PC-9 (cell line): ENCODE measurements around the gene HSF2. TPM values are rescaled to one million over a fixed set of nuclear protein-coding genes. Genes with fewer than 3 reads are reported as not detected.

Source experiments
- BruUV-seq: library from RNA; stranded (reverse); fragments of 400-500 nt; replicated peaks from 2 replicates; lab custom pipeline; 2021; lab: Mats Ljungman, UMichigan
- CTCF ChIA-PET: fragments of 300-600 bp; sonication (Branson Sonifier 250); formaldehyde crosslinking; loops from one replicate; lab custom pipeline; 2022; ENCODE audit warnings: antibody characterized with exemption; lab: Charles Lee
- POLR2A ChIA-PET: fragments of 300-600 bp; sonication (Branson Sonifier 250); formaldehyde crosslinking; loops from one replicate; lab custom pipeline; 2022; ENCODE audit warnings: antibody characterized with exemption; ENCODE audit not compliant: unreplicated experiment; lab: Charles Lee
- DNase-seq, 2 experiments: peaks; one replicate each; pipeline versions ENCODE4 v3.0.0 to v3.0.0-alpha.2; 2015 to 2022; ENCODE audit warnings: mixed read lengths in 1 of 2
- H2AFZ ChIP-seq: fragments of 200-600 bp; sonication (generic); 2 replicates; pipeline ENCODE4 v1.8.1; 2017; ENCODE audit warnings: antibody characterized with exemption
- H3F3A ChIP-seq: fragments of 200-600 bp; sonication (generic); 2 replicates; pipeline ENCODE4 v1.8.1; 2017; ENCODE audit warnings: antibody characterized with exemption, mild to moderate bottlenecking, low read depth; ENCODE audit not compliant: insufficient read depth
- H3K27ac ChIP-seq: fragments of 200-600 bp; sonication (generic); 2 replicates; pipeline ENCODE4 v1.6.1; 2016; ENCODE audit warnings: mixed run types
- H3K27me3 ChIP-seq: fragments of 200-600 bp; sonication (generic); 2 replicates; pipeline ENCODE4 v1.6.1; 2016; ENCODE audit warnings: low read depth, mixed run types; ENCODE audit not compliant: insufficient read depth
- H3K36me3 ChIP-seq: fragments of 200-600 bp; sonication (generic); 2 replicates; pipeline ENCODE4 v1.6.1; 2016; ENCODE audit warnings: low read depth, mixed run types
- H3K4me1 ChIP-seq: fragments of 200-600 bp; sonication (generic); replicated peaks from 2 replicates; pipeline ENCODE4 v1.6.1; 2016; ENCODE audit warnings: mixed run types; ENCODE audit not compliant: insufficient read depth
- H3K4me2 ChIP-seq: fragments of 200-600 bp; sonication (generic); 2 replicates; pipeline ENCODE4 v1.6.1; 2017; ENCODE audit warnings: mixed run types
- H3K4me3 ChIP-seq: fragments of 200-600 bp; sonication (generic); 2 replicates; pipeline ENCODE4 v1.6.1; 2016; ENCODE audit warnings: mixed run types
- H3K79me2 ChIP-seq: fragments of 200-600 bp; sonication (generic); 2 replicates; pipeline ENCODE4 v1.6.1; 2017; ENCODE audit warnings: low read depth, mixed run types
- H3K9me2 ChIP-seq: fragments of 200-600 bp; sonication (generic); 2 replicates; pipeline ENCODE4 v1.8.1; 2017; ENCODE audit warnings: mild to moderate bottlenecking; ENCODE audit not compliant: insufficient read depth
- H3K9me3 ChIP-seq: fragments of 200-600 bp; sonication (generic); 2 replicates; pipeline ENCODE4 v1.8.1; 2016; ENCODE audit warnings: low read depth; ENCODE audit not compliant: insufficient read depth
- H4K20me1 ChIP-seq: fragments of 200-600 bp; sonication (generic); 2 replicates; pipeline ENCODE4 v1.8.1; 2017; ENCODE audit not compliant: insufficient read depth
- EZH2 ChIP-seq: fragments of 200-600 bp; sonication (generic); IDR thresholded peaks from 2 replicates; pipeline ENCODE4 v1.8.0; 2017; ENCODE audit warnings: antibody characterized with exemption, low read depth
- intact Hi-C: fragments of 100-400 bp; cut with micrococcal nuclease; formaldehyde crosslinking; loops from one replicate; pipeline ENCODE4 v1.10.0; 2022; ENCODE audit not compliant: unreplicated experiment
- total RNA-seq: library from RNA; stranded (reverse); gene quantifications from 2 replicates; pipeline ENCODE4 v1.2.3, GENCODE V29; 2021
- TF ChIP-seq, protein P1 (sequence below): fragments of 200-600 bp; sonication (generic); conservative IDR thresholded peaks from 2 replicates; pipeline ENCODE4 v1.6.1; 2017; ENCODE audit warnings: mixed run types, antibody characterized with exemption, mild to moderate bottlenecking, moderate library complexity

The HSF2 gene
- total RNA-seq, 1 experiment from 2014 or later: 12.4 TPM

DNA sequence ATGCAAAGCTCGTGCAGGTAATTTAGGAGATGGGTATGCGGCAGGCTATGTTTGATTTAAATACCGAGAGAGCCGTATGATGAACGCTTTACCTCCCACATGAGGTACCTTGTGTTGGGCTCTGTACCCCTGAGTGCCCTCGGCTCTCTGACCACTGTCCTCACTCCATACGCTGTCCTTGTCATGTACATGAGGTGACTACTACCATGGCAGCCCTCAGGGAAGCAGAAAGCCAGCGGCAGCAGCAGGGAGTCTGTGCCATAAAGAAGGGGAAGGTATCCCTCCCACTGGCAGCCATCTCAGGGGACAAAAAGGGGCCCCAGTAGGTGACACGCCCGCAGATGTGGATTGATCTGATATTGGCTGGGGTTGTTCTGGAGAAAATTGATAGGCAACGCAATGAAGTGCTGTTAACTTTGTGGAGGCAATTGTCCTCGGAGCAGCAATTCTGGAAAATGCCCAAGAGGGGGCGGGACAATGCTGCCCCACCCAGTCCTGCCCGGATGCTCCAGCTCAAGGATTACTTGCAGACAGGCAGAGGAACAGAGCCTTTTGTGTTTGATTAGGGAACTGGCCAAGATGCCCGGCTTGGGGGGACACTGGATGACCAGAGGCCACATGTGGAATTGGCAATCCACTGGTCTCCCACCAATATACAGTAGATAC, 38.0 kb upstream of the HSF2 start:
- H3K4me2 ChIP-seq: no peak overlapping the region
- CTCF ChIA-PET: interaction anchor here (0.6 kb wide), 1 partner anchor 1032 kb away, joined by 4 read pairs; no protein-coding TSS in a partner anchor
- POLR2A ChIA-PET: no interaction called here

DNA sequence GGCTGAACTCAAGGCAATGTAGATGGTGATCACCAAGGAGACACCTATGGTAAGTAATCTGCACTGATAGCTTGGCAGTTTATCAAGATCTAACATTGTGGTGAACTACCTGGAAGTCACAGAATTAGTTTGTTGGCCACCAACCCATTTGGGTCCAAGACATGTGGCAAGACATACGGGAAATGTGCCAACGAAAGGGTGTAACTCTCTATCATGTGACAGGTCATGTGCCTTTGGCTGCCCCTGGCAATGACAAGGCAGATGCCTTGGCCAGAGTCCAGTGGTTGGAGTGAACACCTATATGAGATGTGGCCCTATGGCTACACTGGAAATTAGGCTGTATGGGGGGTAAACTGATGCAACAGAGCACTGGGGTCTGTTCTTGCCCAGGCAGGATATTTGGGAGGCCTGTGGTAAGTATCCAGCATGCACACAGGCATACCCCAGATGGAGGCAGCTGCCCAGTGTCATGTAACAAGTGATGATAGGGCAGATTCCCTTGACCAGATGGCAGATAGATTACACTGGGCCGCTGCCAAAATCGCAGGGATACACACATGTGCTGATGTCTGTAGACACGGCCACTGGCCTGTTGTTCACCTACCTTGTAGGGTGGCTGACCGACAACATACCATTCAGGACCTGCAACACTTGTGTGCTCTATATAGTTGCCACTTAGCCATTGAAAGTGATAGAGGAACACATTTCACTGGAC, 35.5 kb upstream of the HSF2 start:
- H3K36me3 ChIP-seq: no peaks in the 10 kb centered on the region
- H3K79me2 ChIP-seq: no peaks in the 10 kb centered on the region
- H3F3A ChIP-seq: no peaks in the 10 kb centered on the region
- H3K9me2 ChIP-seq: no peaks in the 10 kb centered on the region
- CTCF ChIA-PET: no interaction called here
- no peak overlapping the region for H3K4me3 ChIP-seq
- no peak overlapping the region for H3K4me2 ChIP-seq
- H3K27ac ChIP-seq: no peak overlapping the region
- H3K4me1 ChIP-seq: no peaks in the 10 kb centered on the region
- no peak for DNase-seq
- BruUV-seq: no TSS peak
- no peak overlapping the region for H2AFZ ChIP-seq
- TF ChIP-seq, protein P1, sequence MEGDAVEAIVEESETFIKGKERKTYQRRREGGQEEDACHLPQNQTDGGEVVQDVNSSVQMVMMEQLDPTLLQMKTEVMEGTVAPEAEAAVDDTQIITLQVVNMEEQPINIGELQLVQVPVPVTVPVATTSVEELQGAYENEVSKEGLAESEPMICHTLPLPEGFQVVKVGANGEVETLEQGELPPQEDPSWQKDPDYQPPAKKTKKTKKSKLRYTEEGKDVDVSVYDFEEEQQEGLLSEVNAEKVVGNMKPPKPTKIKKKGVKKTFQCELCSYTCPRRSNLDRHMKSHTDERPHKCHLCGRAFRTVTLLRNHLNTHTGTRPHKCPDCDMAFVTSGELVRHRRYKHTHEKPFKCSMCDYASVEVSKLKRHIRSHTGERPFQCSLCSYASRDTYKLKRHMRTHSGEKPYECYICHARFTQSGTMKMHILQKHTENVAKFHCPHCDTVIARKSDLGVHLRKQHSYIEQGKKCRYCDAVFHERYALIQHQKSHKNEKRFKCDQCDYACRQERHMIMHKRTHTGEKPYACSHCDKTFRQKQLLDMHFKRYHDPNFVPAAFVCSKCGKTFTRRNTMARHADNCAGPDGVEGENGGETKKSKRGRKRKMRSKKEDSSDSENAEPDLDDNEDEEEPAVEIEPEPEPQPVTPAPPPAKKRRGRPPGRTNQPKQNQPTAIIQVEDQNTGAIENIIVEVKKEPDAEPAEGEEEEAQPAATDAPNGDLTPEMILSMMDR: no peak
- TF ChIP-seq EZH2: no peak
- H4K20me1 ChIP-seq: no peaks in the 10 kb centered on the region
- no peaks in the 10 kb centered on the region for H3K27me3 ChIP-seq
- no peaks in the 10 kb centered on the region for H3K9me3 ChIP-seq
- intact Hi-C loops: no loop called here
- POLR2A ChIA-PET: no interaction called here

More for the DNA sequence above, 38.0 kb upstream of the HSF2 start:
- Histone ChIP-seq H3K79me2 (no peaks in the 10 kb centered on the region), H3F3A (no peaks in the 10 kb centered on the region), H4K20me1 (no peaks in the 10 kb centered on the region), H3K4me1 (no peaks in the 10 kb centered on the region), H3K27me3 (no peaks in the 10 kb centered on the region), H3K36me3 (no peaks in the 10 kb centered on the region), H3K4me3 (no peak overlapping the region), H3K27ac (no peak overlapping the region), H2AFZ (no peak overlapping the region), H3K9me2 (no peaks in the 10 kb centered on the region), H3K9me3 (no peaks in the 10 kb centered on the region)
- DNase-seq: no peak
- TF ChIP-seq EZH2: no peak
- TF ChIP-seq, protein P1: no peak
- intact Hi-C loops: no loop called here
- no TSS peak for BruUV-seq

DNA sequence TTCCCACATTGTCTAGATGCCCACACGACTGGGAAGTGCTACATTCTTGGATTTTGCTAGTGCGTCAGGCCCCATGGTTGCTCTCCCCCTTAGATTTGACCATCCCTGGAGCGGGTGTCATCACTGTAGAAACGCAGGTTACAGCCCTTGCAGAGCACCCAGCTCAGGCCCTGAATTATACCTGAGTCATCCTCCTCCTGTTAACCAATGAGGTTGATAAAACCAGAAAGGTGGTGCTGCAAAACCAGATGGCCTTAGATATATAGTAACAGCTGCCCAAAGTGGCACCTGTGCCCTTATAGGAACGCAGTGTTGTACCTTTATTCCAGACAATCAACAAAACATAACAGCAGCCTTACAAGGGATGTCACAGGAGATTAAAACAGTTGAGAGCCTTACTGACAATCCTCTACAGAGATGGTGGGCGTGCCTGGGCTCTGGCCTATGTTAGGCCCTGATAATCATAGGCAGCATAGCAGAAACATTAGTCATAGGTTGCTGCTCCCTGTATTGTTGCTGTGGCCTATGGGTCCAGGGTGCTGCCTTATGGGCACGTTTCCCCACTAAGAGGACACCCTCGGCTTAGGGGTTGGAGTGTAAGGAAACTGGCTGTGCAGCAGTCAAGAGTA, 33.6 kb upstream of the HSF2 start:
- ChIA-PET CTCF (no interaction called here), POLR2A (no interaction called here)
- Histone ChIP-seq H2AFZ (no peak overlapping the region), H3F3A (no peaks in the 10 kb centered on the region), H3K9me3 (no peaks in the 10 kb centered on the region), H3K4me1 (no peaks in the 10 kb centered on the region), H3K36me3 (no peaks in the 10 kb centered on the region), H3K79me2 (no peaks in the 10 kb centered on the region), H3K9me2 (no peaks in the 10 kb centered on the region; the same call in 1 of the 2 replicates), H3K4me2 (no peak overlapping the region), H3K27ac (no peak overlapping the region), H4K20me1 (no peaks in the 10 kb centered on the region), H3K27me3 (no peaks in the 10 kb centered on the region), H3K4me3 (no peak overlapping the region)
- intact Hi-C loops: no loop called here
- BruUV-seq: no TSS peak
- no peak for TF ChIP-seq EZH2
- TF ChIP-seq, protein P1: no peak
- DNase-seq: no peak
